Muscle layer of colon (tissue), 2 donors: Measurements from ENCODE around the gene AK9.

Source experiments
- H3K27ac ChIP-seq: one replicate; pipeline ENCODE4 v1.7.0; 2013; ENCODE audit warnings: low read depth, mild to moderate bottlenecking, low read length, moderate library complexity
- H3K27me3 ChIP-seq, 2 donors: one replicate each; pipeline ENCODE4 v1.7.0; 2013; ENCODE audit warnings: low read length in 2 of 2, mild to moderate bottlenecking in 2 of 2; ENCODE audit not compliant: insufficient read depth in 2 of 2, control insufficient read depth in 1 of 2
- H3K36me3 ChIP-seq: one replicate; pipeline ENCODE4 v1.7.0; 2013; ENCODE audit warnings: mild to moderate bottlenecking, low read length; ENCODE audit not compliant: insufficient read depth
- H3K4me1 ChIP-seq: one replicate; pipeline ENCODE4 v1.7.0; 2013; ENCODE audit warnings: mild to moderate bottlenecking, low read length; ENCODE audit not compliant: insufficient read depth
- H3K4me3 ChIP-seq, 2 donors: one replicate each; pipeline ENCODE4 v1.7.0; 2013; ENCODE audit warnings: low read length in 2 of 2, low read depth in 1 of 2, mild to moderate bottlenecking in 1 of 2, moderate library complexity in 1 of 2
- H3K9ac ChIP-seq: one replicate; pipeline ENCODE4 v1.7.0; 2013; ENCODE audit warnings: low read length
- H3K9me3 ChIP-seq: one replicate; pipeline ENCODE4 v1.7.0; 2013; ENCODE audit warnings: mild to moderate bottlenecking, low read length
- donor health status: abdominal sarcoma.
- donor health status: Adenocarcinoma of cecum.

The AK9 gene

DNA sequence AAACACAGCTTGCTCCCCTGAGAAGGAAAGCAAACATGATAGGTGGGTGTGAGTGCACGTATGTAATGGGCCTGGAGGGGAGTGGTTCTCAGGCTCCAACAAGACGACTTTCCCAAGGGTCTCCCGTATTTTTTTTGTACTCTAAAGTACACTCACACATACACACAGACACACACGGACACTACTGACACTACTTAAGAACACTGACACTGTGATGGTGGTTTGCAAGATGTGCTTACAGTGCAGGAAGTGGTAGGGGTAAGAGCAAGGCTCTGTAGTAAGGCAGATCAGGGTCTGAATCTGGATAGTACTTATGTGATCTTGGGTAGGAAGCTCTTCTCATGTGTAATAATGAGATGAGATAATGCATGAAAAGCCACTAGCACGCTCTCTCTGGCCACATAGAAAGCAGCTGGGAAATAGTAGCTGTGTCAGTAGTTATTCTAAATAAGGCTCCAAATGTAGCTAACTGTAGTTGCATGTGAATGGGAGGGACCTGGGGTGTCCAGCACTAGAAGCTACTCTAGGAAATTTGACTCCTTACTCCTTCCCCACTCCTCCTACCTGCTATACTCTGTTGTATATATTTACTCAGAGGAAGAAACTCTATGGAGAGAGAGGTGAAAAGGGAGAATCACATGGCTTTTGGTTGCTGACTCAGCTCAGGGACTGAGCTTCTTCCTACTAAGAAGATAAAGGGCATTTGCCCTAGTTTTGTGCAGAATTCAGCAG lies 199.6 kb downstream of the AK9 start:
- no peak overlapping the region for H3K27ac ChIP-seq
- no peak overlapping the region for H3K4me3 ChIP-seq
- no peak overlapping the region for H3K9ac ChIP-seq

DNA sequence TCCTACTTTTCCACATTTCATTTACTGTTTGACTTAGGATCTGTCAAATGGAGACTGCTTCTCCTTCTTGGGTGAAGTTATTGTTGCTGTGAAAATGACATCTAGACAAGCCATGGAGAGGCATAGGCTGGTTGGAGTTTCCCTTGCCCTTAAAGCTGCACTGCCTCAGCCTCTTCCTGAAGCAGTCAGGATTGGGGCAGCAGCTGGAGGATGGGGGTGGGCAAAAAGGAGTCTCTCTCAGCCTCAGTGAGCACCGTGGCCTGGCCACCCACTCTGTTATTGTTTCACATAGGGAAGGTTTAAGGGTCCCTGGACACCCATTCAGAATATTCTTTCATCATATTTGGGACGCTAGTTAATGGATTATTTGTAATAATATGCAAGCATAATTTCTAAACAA lies 200.3 kb downstream of the AK9 start:
- Histone ChIP-seq H3K36me3 (no peaks in the 10 kb centered on the region), H3K4me1 (no peaks in the 10 kb centered on the region), H3K4me3 (no peak overlapping the region), H3K9ac (no peak overlapping the region), H3K9me3 (no peaks in the 10 kb centered on the region), H3K27ac (no peak overlapping the region), H3K27me3 (no peaks in the 10 kb centered on the region)

More for the DNA sequence above, 199.6 kb downstream of the AK9 start:
- H3K4me1 ChIP-seq = no peaks in the 10 kb centered on the region
- H3K9me3 ChIP-seq = no peaks in the 10 kb centered on the region
- no peaks in the 10 kb centered on the region for H3K27me3 ChIP-seq
- H3K36me3 ChIP-seq = no peaks in the 10 kb centered on the region

DNA sequence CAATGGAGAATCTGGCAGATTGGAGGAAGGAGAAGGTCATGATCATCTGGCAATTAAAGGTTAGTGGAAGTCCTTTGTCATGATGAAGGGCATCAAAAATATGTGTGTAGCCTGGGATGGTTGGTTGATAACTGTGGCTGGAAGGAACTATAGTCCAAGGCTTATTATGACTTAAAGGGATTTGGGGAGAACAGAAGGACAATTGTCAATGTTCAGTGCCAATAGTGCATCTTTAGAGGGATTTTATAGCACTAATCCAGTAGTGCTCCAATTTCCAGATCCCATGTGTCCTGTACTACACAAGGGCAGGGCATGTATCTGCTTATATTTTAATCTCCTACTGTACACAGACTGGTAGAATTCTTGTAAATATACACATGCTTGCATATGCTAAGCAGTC lies 203.0 kb downstream of the AK9 start:
- H3K9me3 ChIP-seq = no peaks in the 10 kb centered on the region
- no peak overlapping the region for H3K27ac ChIP-seq
- no peak overlapping the region for H3K4me3 ChIP-seq
- no peak overlapping the region for H3K9ac ChIP-seq
- H3K36me3 ChIP-seq = no peaks in the 10 kb centered on the region
- no peaks in the 10 kb centered on the region for H3K4me1 ChIP-seq
- H3K27me3 ChIP-seq = no peaks in the 10 kb centered on the region

DNA sequence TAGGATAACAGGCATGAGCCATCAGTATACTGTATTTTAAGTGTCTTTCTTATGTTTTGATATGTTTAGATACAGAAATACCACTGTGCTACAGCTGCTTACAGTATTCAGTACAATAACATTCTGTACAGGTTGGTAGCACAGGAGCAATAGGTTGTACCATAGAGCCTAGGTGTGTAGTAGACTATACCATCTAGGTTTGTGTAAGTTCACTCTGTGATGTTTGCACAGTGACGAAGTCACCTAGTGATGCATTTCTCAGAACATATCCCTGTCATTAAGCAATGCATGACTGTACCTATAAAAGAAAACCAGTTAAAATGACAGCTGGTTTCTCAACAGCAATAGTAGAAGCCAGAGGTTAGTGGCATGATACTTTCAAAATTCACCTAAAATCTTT lies 204.9 kb downstream of the AK9 start:
- Histone ChIP-seq H3K36me3 (peaks cover 9% of the 10 kb centered on the region), H3K9ac (no peak overlapping the region), H3K27me3 (no peaks in the 10 kb centered on the region), H3K4me1 (peaks cover 11% of the 10 kb centered on the region), H3K9me3 (no peaks in the 10 kb centered on the region), H3K4me3 (no peak overlapping the region), H3K27ac (no peak overlapping the region)

DNA sequence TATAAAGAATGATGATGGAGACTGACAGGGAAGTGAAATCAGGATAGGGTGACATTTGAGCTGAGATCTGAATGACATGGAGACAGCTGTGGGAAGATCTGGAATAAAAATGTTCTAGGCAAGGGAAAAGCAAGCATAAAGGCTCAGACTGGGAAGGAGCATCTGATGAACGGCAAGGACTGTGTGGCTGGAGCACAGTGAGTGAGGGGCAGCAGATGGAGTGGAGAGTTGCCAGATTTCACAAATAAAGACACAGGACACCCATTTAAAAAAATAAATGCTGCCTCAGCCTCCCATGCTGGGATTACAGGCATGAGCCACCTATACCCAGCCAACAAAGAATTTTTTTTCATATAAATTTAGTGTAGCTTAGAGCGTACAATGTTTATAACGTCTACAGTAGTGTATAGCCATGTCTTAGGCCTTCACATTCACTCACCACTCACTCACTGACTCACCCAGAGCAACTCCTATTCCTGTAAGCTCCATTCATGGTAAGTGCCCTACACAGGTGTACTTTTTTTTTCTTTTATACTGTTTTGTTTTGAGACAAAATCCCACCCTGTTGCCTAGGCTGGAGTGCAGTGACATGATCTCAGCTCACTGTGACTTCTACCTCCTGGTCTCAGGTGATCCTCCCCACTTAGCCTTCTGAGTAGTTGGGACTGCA lies 205.6 kb downstream of the AK9 start:
- peaks cover 18% of the 10 kb centered on the region for H3K4me1 ChIP-seq

DNA sequence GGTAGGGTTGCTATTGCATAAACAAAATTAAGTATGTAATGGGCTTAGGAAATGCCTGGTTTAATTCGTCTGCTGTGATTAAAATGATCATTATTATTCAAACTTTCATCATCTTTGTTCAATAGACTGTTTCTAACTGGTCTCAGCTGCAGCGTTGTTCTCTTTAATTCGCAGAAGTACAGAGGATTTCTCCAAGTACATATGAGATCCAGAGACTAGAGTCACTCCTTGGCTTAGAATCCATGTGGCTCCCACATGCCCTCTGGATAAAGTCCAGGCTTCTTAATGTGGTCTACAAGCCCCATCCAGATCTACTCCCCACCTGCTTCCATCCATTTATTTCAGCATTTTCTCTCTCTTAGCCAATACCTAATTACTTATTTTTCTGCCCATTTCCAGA lies 206.9 kb downstream of the AK9 start:
- Histone ChIP-seq H3K9me3 (no peaks in the 10 kb centered on the region), H3K9ac (no peak overlapping the region), H3K27ac (no peak overlapping the region), H3K4me1 (peaks cover 26% of the 10 kb centered on the region), H3K36me3 (peaks cover 16% of the 10 kb centered on the region), H3K4me3 (peak overlapping the region in 1 of 2 donors; percentile 58), H3K27me3 (no peaks in the 10 kb centered on the region)

More for the DNA sequence above, 205.6 kb downstream of the AK9 start:
- Histone ChIP-seq H3K9me3 (no peaks in the 10 kb centered on the region), H3K27me3 (no peaks in the 10 kb centered on the region), H3K9ac (no peak overlapping the region), H3K27ac (no peak overlapping the region), H3K36me3 (peaks cover 16% of the 10 kb centered on the region), H3K4me3 (no peak overlapping the region)

DNA sequence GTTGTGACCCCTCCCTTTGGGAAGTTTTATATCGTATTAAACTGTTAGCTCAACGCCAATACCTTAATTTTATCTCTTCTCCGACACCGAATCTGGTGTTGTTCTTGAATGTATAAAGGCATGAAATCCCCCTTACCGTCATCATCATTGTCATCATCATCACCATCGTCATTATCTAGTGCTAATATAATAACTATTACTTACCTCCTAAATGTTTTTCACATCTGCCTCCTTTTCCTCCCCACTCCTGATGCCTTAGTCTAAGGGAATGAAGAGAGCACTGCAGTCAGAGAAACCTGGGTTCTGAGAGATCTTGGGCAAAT lies 207.3 kb downstream of the AK9 start:
- Histone ChIP-seq H3K9me3 (no peaks in the 10 kb centered on the region), H3K27ac (no peak overlapping the region)

DNA sequence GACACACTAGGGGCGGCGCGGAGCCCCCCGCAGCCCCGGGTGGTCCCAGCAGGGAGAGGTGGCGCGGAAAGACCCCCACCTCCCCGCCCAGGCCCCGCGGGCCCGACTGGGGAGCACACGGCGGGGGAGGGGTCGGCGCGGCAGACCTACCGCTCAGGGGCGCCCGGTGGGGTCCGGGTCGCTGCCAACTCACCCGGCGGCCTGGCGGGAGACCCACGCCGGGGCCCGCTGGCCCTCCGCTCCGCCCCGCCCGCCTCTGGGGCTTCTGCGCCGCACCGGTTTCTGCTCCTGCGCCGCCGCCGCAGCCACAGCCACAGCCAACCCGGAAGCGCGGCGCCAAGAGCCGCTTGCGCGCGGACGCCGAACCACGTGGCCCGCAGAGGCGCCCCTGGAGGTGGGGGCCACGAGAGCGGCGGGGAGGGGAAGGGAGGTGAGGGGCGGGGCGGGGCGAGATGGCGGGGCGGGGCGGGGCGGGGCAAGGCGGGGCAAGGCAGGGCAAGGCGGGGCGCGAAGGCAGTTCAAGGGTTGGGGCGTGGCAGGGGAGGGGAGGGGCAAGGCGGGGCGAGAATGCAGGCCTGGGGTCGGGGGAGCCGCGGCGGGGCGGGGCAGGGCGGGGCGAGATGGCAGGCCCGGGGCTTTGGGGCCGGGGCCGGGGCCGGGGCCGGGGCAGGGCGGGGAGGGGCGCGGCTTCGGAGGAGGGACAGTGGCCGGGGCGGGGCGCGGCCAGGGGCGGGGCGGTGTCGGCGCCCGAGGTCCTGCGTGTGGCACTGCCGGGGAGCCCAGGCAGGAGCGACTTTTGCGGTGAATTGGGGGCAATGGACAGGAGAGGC lies 207.9 kb downstream of the AK9 start, which contains the start of gene ZBTB24:
ZBTB24 (minus strand) TSS at position 315 of the 830 bp plus-strand sequence. CDS start 1,193 bp downstream, outside the sequence.
- Histone ChIP-seq H3K9me3 (no peaks in the 10 kb centered on the region), H3K36me3 (peaks cover 16% of the 10 kb centered on the region), H3K27ac (peak within 1 kb of the TSS; percentile 63), H3K4me1 (peaks cover 35% of the 10 kb centered on the region), H3K4me3 (peak within 1 kb of the TSS; percentile 71 to 84), H3K9ac (peak within 1 kb of the TSS; percentile 49), H3K27me3 (no peaks in the 10 kb centered on the region)

More for the DNA sequence above, 207.3 kb downstream of the AK9 start:
- Histone ChIP-seq H3K9ac (no peak overlapping the region), H3K27me3 (no peaks in the 10 kb centered on the region), H3K4me1 (peaks cover 31% of the 10 kb centered on the region), H3K4me3 (peak overlapping the region; percentile 36 to 58), H3K36me3 (peaks cover 16% of the 10 kb centered on the region)

DNA sequence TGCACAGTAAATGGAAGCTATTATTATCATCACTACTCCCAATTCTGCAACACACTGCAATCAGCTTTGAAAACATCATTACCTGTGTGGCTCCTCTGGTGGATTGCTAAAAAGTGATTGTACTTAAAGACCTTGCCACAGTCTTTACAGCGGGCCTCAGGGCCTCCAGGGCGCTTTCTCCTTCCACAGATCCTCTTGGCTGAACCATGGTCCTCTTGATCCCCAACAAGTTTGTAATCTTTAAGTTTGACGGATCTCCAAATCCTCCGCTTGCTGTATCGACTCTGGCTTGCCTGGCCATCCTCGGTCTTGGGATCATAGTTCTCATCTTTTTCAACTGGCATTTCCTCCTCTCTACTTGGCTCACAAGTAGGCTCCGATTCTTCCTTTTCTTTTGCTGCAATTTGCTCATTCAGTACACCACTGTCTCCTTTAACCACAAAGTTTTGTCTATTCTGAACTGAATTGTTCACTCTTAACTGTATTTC lies 210.0 kb downstream of the AK9 start:
- no peaks in the 10 kb centered on the region for H3K27me3 ChIP-seq
- no peak overlapping the region for H3K9ac ChIP-seq
- H3K9me3 ChIP-seq = no peaks in the 10 kb centered on the region
- peak overlapping the region in 1 of 2 donors; percentile 84 for H3K4me3 ChIP-seq
- H3K27ac ChIP-seq = no peak overlapping the region
- H3K36me3 ChIP-seq = peaks cover 32% of the 10 kb centered on the region
- H3K4me1 ChIP-seq = peaks cover 42% of the 10 kb centered on the region

DNA sequence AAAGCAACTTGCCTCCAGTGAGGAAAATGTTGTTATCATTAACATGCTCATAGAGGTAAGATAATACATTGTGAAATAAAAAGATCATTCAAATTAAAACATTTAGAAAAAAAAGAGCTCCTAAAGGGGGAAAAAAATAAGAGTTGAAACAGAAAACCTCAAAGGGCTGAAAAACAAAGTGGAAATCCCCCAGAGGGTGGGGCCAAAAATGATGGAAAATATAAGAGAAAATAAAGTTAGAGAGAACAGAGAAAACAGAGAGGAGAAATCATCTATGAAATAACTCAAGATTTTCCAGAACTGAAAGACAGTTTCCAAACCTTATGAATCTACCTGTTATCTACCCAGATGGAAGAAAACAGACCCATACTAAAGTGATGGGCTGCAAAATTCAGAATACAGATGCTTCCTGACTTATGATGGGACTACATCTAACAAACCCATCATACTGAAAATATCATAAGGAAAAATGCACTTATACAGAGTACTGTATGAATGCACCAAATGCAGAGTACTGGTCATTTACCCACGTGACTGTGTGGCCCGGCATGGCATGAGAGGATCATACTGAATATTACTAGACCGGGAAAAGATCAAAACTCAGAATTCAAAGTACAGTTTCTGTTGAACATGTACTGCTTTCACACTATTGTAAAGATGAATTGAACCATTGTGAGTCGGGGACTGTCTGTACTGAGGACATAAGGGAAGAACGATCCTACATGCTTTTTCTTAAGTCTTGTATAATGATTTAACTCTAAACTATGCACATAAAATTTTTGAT lies 212.0 kb downstream of the AK9 start:
- no peaks in the 10 kb centered on the region for H3K9me3 ChIP-seq
- H3K36me3 ChIP-seq = peaks cover 43% of the 10 kb centered on the region
- no peak overlapping the region for H3K4me3 ChIP-seq
- no peak overlapping the region for H3K27ac ChIP-seq
- H3K4me1 ChIP-seq = peaks cover 42% of the 10 kb centered on the region
- H3K9ac ChIP-seq = no peak overlapping the region
- no peaks in the 10 kb centered on the region for H3K27me3 ChIP-seq
